Measurements from ENCODE around the gene TUT4. TPM values are rescaled to one million over a fixed set of nuclear protein-coding genes. Genes with fewer than 3 reads are reported as not detected.

TUT4 gene
- total RNA-seq, 1 donor, result 44.2 TPM

DNA sequence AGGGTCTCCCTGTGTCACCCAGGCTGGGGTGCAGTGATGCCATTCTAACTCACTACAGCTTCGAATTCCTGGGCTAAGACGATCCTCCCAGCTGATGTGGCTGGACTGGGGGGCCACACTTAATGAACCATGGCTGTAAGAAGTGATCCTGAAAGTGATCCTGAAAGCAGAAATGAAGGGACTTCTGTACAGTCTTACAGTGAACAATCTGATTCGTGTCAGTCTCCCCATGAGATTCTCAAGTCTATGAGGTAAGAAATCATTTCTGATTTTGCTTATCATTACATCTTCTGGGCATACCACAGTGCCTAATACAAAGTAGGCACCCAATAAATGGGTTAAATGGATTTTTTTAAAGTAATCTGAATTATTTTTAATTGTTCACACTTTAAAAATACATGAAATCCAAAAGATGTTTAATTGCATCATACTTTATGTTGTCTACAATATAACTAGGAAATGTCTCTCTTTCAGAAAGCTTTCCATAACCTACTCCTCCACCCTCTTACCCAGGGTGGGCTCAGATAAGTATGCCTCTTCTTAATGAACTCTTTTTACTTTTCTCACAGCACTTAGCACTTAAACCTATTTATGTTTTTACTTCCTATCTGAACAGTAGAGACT, 21.5 kb downstream of the TUT4 start:
- Histone ChIP-seq H4K20me1 (ENCODE audit: insufficient read depth, low read length) (peaks cover 4% of the 10 kb centered on the region), H3K79me2 (ENCODE audit: insufficient read depth, low read length) (peaks cover 55% of the 10 kb centered on the region), H3K27me3 (ENCODE audit: insufficient read depth, low read length) (no peaks in the 10 kb centered on the region), H3K27ac (ENCODE audit: low read depth, low read length) (no peak overlapping the region), H3K36me3 (ENCODE audit: insufficient read depth, low read length) (no peaks in the 10 kb centered on the region), H3K9me3 (ENCODE audit: low read depth, low read length) (no peaks in the 10 kb centered on the region), H3K4me2 (ENCODE audit: insufficient read depth, low read length) (no peak overlapping the region), H3K4me3 (ENCODE audit: insufficient read depth, low read length) (no peak overlapping the region), H3K4me1 (ENCODE audit: insufficient read depth, low read length) (no peaks in the 10 kb centered on the region), H2AFZ (ENCODE audit: low read length) (no peak overlapping the region)
- DNase-seq (ENCODE audit: insufficient read length, low spot score, missing footprints), result no peak
- TF ChIP-seq, protein P1, sequence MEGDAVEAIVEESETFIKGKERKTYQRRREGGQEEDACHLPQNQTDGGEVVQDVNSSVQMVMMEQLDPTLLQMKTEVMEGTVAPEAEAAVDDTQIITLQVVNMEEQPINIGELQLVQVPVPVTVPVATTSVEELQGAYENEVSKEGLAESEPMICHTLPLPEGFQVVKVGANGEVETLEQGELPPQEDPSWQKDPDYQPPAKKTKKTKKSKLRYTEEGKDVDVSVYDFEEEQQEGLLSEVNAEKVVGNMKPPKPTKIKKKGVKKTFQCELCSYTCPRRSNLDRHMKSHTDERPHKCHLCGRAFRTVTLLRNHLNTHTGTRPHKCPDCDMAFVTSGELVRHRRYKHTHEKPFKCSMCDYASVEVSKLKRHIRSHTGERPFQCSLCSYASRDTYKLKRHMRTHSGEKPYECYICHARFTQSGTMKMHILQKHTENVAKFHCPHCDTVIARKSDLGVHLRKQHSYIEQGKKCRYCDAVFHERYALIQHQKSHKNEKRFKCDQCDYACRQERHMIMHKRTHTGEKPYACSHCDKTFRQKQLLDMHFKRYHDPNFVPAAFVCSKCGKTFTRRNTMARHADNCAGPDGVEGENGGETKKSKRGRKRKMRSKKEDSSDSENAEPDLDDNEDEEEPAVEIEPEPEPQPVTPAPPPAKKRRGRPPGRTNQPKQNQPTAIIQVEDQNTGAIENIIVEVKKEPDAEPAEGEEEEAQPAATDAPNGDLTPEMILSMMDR (IDR thresholded peaks at IDR 0.05; ENCODE audit: extremely low read depth, low read depth, low read length), result no peak

DNA sequence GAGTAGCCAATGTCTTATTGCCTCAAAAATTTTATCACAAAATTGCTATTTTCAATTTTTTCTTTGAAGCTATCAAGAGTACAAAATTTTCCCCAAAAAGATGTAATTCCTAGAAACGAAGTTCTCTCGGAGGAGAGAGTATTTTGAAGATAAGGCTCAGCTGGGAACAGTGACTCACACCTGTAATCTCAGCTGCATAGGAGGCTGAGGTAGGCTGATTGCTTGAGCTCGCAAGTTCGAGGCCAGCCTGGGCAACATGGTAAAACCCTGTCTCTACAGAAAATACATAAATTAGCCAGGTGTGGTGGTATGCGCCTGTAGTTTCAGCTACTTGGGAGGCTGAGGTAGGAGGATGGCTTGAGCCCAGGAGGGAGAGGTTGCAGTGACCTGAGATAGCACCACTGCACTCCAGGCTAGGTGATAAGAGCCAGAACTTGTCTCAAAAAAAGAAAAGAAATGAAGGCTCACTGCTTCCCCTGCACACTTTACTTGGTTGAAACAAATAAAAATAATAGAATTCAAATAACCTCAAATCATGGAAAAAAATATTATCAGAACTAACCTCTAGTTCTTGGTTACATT, 22.2 kb downstream of the TUT4 start:
- no peaks in the 10 kb centered on the region for H3K9me3 ChIP-seq (ENCODE audit: low read depth, low read length)
- H3K4me3 ChIP-seq (ENCODE audit: insufficient read depth, low read length), result no peak overlapping the region
- H3K79me2 ChIP-seq (ENCODE audit: insufficient read depth, low read length), result peaks cover 48% of the 10 kb centered on the region
- no peaks in the 10 kb centered on the region for H3K4me1 ChIP-seq (ENCODE audit: insufficient read depth, low read length)
- H2AFZ ChIP-seq (ENCODE audit: low read length), result no peak overlapping the region
- H3K27me3 ChIP-seq (ENCODE audit: insufficient read depth, low read length), result no peaks in the 10 kb centered on the region
- H4K20me1 ChIP-seq (ENCODE audit: insufficient read depth, low read length), result peaks cover 4% of the 10 kb centered on the region
- TF ChIP-seq, protein P1 (IDR thresholded peaks at IDR 0.05; ENCODE audit: extremely low read depth, low read depth, low read length), result no peak
- no peak overlapping the region for H3K4me2 ChIP-seq (ENCODE audit: insufficient read depth, low read length)
- H3K36me3 ChIP-seq (ENCODE audit: insufficient read depth, low read length), result no peaks in the 10 kb centered on the region
- DNase-seq (ENCODE audit: insufficient read length, low spot score, missing footprints), result no peak
- H3K27ac ChIP-seq (ENCODE audit: low read depth, low read length), result no peak overlapping the region

DNA sequence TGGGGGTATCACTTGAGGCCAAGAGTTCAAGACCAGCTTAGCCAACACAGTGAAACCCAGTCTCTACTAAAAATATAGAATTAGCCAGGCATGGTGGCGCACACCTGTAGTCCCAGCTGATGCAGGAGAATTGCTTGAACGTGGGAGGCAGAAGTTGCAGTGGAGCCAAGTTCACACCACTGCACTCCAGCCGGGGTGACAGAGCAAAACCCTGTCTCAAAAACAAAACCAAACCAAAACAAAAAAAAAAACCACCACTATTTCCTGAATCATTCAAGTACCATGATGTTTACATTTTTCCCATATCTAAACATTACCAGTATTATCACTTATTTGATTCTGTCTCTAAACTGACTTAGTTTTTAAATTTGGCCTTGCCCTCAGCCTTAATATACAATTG, 29.5 kb downstream of the TUT4 start:
- peaks cover 3% of the 10 kb centered on the region for H4K20me1 ChIP-seq (ENCODE audit: insufficient read depth, low read length)
- no peaks in the 10 kb centered on the region for H3K36me3 ChIP-seq (ENCODE audit: insufficient read depth, low read length)
- no peak overlapping the region for H2AFZ ChIP-seq (ENCODE audit: low read length)
- no peaks in the 10 kb centered on the region for H3K9me3 ChIP-seq (ENCODE audit: low read depth, low read length)
- no peak overlapping the region for H3K27ac ChIP-seq (ENCODE audit: low read depth, low read length)
- no peak overlapping the region for H3K4me3 ChIP-seq (ENCODE audit: insufficient read depth, low read length)
- no peak overlapping the region for H3K4me2 ChIP-seq (ENCODE audit: insufficient read depth, low read length)
- TF ChIP-seq, protein P1 (IDR thresholded peaks at IDR 0.05; ENCODE audit: extremely low read depth, low read depth, low read length), result no peak
- DNase-seq (ENCODE audit: insufficient read length, low spot score, missing footprints), result no peak
- H3K27me3 ChIP-seq (ENCODE audit: insufficient read depth, low read length), result no peaks in the 10 kb centered on the region
- peaks cover 2% of the 10 kb centered on the region for H3K79me2 ChIP-seq (ENCODE audit: insufficient read depth, low read length)
- no peaks in the 10 kb centered on the region for H3K4me1 ChIP-seq (ENCODE audit: insufficient read depth, low read length)

DNA sequence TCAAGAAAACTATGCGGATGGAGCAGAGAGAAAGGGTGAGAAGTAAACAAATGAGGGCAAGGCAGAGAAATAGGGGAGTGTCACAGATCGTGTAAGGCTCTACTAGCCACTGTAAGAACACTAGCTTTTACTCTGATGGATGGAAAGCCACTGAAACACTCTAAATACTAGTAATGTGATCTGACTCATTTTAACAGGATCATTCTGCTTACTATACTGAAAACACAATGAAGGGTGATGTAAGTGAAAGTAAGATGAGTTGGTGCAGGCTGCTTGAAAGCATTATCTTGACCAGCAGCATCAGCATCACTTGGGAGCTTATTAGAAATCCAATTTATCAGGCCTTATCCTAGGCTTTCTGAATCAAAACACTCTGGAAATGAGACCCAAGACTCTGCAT, 32.7 kb downstream of the TUT4 start:
- no peaks in the 10 kb centered on the region for H3K9me3 ChIP-seq (ENCODE audit: low read depth, low read length)
- H3K27ac ChIP-seq (ENCODE audit: low read depth, low read length), result no peak overlapping the region
- H3K36me3 ChIP-seq (ENCODE audit: insufficient read depth, low read length), result no peaks in the 10 kb centered on the region
- no peak for DNase-seq (ENCODE audit: insufficient read length, low spot score, missing footprints)
- peaks cover 4% of the 10 kb centered on the region for H3K79me2 ChIP-seq (ENCODE audit: insufficient read depth, low read length)
- H4K20me1 ChIP-seq (ENCODE audit: insufficient read depth, low read length), result peaks cover 3% of the 10 kb centered on the region
- TF ChIP-seq, protein P1 (IDR thresholded peaks at IDR 0.05; ENCODE audit: extremely low read depth, low read depth, low read length), result no peak
- no peaks in the 10 kb centered on the region for H3K4me1 ChIP-seq (ENCODE audit: insufficient read depth, low read length)
- H2AFZ ChIP-seq (ENCODE audit: low read length), result no peak overlapping the region
- H3K4me3 ChIP-seq (ENCODE audit: insufficient read depth, low read length), result no peak overlapping the region
- H3K4me2 ChIP-seq (ENCODE audit: insufficient read depth, low read length), result no peak overlapping the region
- no peaks in the 10 kb centered on the region for H3K27me3 ChIP-seq (ENCODE audit: insufficient read depth, low read length)
